ENCODE data around the gene BMERB1. TPM values are rescaled to one million over a fixed set of nuclear protein-coding genes. Genes with fewer than 3 reads are reported as not detected.
"Not testable (repeated sequence)": the region's sequence is repeated elsewhere in the genome, so short reads cannot be mapped to it uniquely, and the experiment has no call there.

The BMERB1 gene
- polyA plus RNA-seq (ENCODE audit: insufficient read length in 4 of 4): 10 to 100 TPM; 40.8 to 47.8 (median 44.8) TPM

DNA sequence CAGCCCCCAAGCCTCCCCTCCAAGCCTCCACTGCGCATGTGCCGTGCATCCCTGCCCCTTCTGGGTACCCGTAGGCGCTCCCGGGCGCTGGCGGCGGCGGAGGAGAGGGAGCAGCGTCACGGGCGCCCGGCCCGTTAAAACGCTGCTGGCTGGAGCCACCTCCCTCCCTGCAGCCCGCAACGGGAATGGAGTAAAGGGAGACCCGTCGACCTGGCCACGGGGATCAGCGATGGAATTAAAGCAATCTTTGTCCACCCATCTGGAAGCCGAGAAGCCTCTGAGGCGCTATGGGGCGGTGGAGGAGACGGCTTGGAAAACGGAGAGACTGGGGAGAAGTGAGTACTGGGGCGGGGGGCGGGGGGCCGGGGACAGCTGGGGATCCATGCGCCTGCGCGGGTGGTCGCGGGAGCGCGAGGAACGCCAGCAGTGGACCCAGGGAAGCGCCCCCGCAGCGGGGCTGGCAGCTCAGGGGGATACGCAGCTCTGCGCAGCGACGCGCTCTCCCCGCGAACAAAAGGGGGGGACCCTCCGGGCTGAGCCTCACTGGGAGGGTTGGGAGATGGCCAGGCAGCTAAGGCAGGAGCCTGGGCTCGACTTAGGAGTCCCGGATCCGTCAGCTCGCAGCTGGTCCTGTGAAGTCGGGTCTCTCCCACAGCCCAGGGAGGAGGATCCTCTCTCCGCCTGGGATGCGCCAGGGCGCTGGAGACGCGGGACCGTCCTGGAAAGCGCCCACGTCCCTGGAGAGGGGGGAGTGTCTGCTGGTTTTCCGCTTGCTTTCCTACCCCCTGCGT lies at the start of gene BMERB1:
Gene BMERB1, plus strand, starts transcription at position 164 of the 791 bp plus-strand sequence. Its CDS starts 66 bp downstream, at position 230.
- peak in 3 of 4 donors; percentile 58 to 69 (median 62) for DNase-seq (ENCODE audit: low read depth in 4 of 4, low spot score in 2 of 4)

- DNase-seq (ENCODE audit: low read depth in 4 of 4, low spot score in 2 of 4): not testable (repeated sequence)
Observed at GRCh38 chr16:15388060-15388459, 46.3 kb upstream of the BMERB1 start.

- not testable (repeated sequence) for DNase-seq (ENCODE audit: low read depth in 4 of 4, low spot score in 2 of 4)
Observed at GRCh38 chr16:15389916-15390315, 44.5 kb upstream of the BMERB1 start.

DNA sequence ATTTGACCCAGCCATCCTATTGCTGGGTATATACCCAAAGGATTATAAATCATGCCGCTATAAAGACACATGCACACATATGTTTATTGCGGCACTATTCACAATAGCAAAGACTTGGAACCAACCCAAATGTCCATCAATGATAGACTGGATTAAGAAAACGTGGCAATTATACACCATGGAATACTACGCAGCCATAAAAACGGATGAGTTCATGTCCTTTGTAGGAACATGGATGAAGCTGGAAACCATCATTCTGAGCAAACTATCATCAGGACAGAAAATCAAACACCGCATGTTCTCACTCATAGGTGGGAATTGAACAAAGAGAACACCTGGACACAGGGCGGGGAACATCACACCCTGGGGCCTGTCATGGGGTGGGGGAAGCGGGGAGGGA lies 41.4 kb upstream of the BMERB1 start:
- not testable (repeated sequence) for DNase-seq (ENCODE audit: low read depth in 4 of 4, low spot score in 2 of 4)

GRCh38 chr16:15395631-15396508 lies 38.5 kb upstream of the BMERB1 start, which contains the start of gene MPV17L:
MPV17L (plus strand) TSS chr16:15395754; CDS start chr16:15395898, 144 bp downstream.
- peak in 1 of 4 donors; percentile 19 for DNase-seq (ENCODE audit: low read depth in 4 of 4, low spot score in 2 of 4)

DNA sequence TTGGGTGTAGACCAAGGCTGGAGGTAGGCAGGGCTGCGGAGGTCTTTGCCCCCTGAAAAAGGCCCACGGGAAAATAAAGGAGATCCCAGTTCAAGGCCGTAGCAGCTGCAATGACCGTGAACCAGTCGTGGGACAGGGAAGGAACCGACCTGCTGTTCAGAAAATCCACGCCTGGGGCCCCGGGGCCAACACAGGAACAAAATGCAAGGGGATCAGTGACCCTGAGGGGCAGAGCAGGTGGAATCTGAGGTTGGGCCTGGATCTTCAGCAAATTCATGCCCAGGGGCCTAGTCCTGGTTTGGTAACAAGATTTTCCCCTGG lies 37.9 kb upstream of the BMERB1 start:
- DNase-seq (ENCODE audit: low read depth in 4 of 4, low spot score in 2 of 4): not testable (repeated sequence)

DNA sequence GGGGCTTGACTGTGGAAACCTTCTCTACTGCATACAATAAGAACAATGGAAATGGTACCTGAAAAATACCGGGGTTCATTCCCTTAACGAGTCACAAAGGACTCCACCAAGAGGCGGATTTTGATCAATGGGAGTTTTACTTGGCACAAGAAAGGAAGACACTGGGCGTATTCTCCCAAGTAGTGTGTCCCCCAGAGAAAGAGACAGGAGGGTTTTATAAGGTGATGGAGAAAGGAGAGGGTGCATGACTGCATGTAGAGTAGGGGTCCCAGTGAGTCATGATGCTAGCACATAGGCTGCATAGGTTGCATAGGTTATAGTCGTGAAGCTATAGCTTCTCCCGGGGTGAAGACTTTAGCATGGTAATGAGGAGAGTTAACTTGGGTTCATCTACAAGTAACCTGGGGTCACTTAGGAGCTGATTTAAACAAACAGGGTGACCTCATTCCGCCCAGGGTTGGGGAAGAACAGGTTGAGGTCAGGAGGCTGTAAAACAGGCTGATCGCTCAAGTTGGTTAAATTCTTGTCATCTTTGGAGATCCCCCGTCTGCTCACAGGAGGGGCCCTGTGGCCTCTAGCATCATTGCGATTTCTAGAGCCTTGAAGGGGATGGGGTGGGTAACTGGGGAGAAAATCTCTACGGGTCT lies 37.3 kb upstream of the BMERB1 start:
- no peak for DNase-seq (ENCODE audit: low read depth in 4 of 4, low spot score in 2 of 4)

- peak in 1 of 4 donors; percentile 44 for DNase-seq (ENCODE audit: low read depth in 4 of 4, low spot score in 2 of 4)
Observed at GRCh38 chr16:15398618-15399316, 35.6 kb upstream of the BMERB1 start.

GRCh38 chr16:15399317-15399716 lies 35.1 kb upstream of the BMERB1 start:
- no peak for DNase-seq (ENCODE audit: low read depth in 4 of 4, low spot score in 2 of 4)

DNA sequence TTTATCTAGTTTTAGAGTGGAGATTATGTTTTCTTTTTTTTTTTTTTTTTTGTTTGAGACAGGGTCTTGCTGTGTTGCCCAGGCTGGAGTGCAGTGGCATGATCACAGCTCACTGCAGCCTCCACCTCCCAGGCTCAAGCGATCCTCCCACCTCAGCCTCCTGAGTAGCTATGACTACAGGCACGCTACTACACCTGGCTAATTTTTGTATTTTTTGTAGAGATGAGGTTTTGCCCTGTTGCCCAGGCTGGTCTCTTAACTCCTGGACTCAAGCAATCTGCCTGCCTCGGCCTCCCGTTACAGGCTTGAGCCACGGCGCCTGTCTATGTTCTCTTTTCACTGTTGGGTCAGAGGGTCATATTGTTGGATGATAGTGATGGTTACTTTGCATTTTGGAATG lies 34.1 kb upstream of the BMERB1 start:
- DNase-seq (ENCODE audit: low read depth in 4 of 4, low spot score in 2 of 4): not testable (repeated sequence)

- DNase-seq (ENCODE audit: low read depth in 4 of 4, low spot score in 2 of 4): no peak
Observed at GRCh38 chr16:15401972-15402371, 32.4 kb upstream of the BMERB1 start.

DNA sequence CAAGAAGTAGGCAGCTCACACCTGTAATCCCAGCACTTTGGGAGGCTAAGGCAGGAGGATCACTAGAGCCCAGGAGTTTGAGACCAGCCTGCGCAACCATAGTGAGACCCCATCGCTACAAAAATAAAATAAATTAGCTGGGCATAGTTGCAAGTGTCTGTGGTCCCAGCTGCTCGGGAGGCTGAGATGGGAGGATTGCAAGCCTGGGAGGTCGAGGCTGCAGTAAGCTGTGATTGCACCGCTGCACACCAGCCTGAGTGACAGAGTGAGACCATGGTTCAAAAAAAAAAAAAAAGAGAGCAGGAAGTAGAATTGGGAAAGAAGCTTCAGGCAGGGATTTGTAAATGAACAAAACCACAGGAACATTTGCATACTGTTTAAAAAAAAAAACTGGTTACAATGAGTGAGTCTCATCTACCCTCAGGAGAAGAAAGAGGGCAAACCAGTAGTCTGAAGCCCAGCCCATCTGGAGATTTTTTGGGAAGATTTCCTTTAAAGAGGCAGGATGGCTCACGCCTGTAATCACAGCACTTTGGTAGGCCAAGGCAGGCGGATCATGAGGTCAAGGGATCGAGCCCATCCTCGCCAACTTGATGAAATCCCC lies 30.9 kb upstream of the BMERB1 start:
- DNase-seq (ENCODE audit: low read depth in 4 of 4, low spot score in 2 of 4): no peak

- DNase-seq (ENCODE audit: low read depth in 4 of 4, low spot score in 2 of 4): not testable (repeated sequence)
Observed at GRCh38 chr16:15404091-15404490, 30.3 kb upstream of the BMERB1 start.

DNA sequence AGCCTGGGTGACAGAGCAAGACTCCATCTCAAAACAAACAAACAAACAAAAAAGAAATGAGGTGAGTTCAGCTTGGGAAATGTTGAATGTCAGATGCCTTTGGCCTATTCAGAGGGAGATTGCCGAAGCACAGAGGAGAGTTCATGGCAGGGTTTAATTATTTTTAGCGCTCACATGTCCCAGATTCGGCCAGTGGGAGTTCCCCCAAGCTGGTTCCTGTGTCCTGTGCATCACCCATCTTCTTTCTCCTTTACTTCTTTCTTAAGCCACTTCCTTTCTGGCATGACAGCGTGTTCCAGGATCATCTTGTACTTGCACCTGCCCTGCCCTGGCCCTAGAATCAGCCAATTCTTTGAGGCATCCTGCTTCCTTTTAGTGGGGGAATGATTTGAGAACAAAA lies 29.6 kb upstream of the BMERB1 start:
- DNase-seq (ENCODE audit: low read depth in 4 of 4, low spot score in 2 of 4): no peak

GRCh38 chr16:15407756-15408155 lies 26.6 kb upstream of the BMERB1 start:
- DNase-seq (ENCODE audit: low read depth in 4 of 4, low spot score in 2 of 4): not testable (repeated sequence)

DNA sequence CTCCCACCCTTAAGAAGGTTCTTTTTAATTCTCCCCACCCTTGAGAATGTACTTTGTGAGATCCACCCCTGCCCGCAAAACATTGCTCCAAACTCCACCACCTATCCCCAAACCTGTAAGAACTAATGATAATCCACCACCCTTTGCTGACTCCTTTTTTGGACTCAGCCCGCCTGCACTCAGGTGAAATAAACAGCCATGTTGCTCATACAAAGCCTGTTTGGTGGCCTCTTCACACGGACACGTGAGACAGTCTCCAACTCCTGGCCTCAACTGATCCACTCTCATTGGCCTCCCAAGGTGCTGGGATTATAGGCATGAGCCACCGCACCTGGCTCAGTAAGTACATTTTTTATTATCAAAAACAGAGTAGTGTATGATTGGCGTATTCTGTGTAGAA lies 24.9 kb upstream of the BMERB1 start:
- DNase-seq (ENCODE audit: low read depth in 4 of 4, low spot score in 2 of 4): not testable (repeated sequence)

GRCh38 chr16:15415511-15415985 lies 18.8 kb upstream of the BMERB1 start:
- DNase-seq (ENCODE audit: low read depth in 4 of 4, low spot score in 2 of 4): no peak

DNA sequence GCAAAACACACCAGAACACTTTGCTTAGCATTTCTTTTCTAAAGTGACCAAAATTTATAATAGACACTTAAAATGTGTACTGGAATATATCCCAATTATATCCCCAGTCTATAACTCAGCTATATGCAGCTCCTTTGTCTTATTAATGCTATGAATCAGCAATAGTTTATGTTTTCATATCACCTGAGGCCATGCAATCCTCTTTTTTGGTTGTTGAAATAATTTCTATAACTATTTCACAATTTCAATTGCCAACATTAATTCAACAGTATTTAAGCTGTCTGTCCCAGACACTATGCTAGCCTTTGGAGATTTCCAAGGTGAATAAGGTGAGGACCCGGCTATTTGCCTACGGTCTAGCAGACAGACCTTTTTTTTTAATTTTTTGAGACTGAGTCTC lies 17.2 kb upstream of the BMERB1 start:
- DNase-seq (ENCODE audit: low read depth in 4 of 4, low spot score in 2 of 4): no peak

GRCh38 chr16:15418206-15418605 lies 16.2 kb upstream of the BMERB1 start:
- no peak for DNase-seq (ENCODE audit: low read depth in 4 of 4, low spot score in 2 of 4)

DNA sequence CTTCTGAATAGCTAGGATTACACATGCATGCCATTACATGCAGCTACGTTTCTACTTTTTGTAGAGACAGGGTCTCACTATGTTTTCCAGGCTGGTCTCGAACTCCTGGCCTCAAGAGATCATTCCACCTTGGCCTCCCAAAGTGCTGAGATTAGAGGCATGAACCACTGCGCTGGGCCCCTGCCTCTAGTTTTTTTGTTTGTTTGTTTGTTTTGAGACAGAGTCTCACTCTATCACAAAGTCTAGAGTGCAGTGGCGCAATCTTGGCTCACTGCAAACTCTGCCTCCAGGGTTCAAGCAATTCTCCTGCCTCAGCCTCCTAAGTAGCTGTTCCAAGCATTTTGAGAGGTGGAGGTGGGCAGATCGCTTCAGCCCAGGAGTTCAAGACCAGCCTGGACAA lies 12.7 kb upstream of the BMERB1 start:
- not testable (repeated sequence) for DNase-seq (ENCODE audit: low read depth in 4 of 4, low spot score in 2 of 4)
